HepG2 (cell line): ENCODE results near the gene NEURL4. TPM values are rescaled to one million over a fixed set of nuclear protein-coding genes. Genes with fewer than 3 reads are reported as not detected.

Source experiments
- CAMTA2 ChIP-seq: sonication (generic); formaldehyde crosslinking; IDR thresholded peaks from 2 replicates; pipeline ENCODE4 v1.4.0; 2020; ENCODE audit warnings: mild to moderate bottlenecking, missing genetic modification reagents, borderline replicate concordance
- FOXK1 ChIP-seq: sonication (generic); formaldehyde crosslinking; IDR thresholded peaks from 2 replicates; pipeline ENCODE4 v1.4.0; 2020; ENCODE audit warnings: low read depth, missing genetic modification reagents, borderline replicate concordance
- HNRNPL ChIP-seq: fragments of 200-400 bp; formaldehyde crosslinking; IDR thresholded peaks from 2 replicates; pipeline ENCODE4 v1.6.1; 2017; ENCODE audit warnings: mild to moderate bottlenecking, low read depth, low read length
- MAFF ChIP-seq: IDR thresholded peaks from 2 replicates; pipeline ENCODE4 v1.6.1; 2011; ENCODE audit warnings: low read depth, low read length, improper control_type of control experiment
- NKX3-1 ChIP-seq: sonication (generic); formaldehyde crosslinking; IDR thresholded peaks from 2 replicates; pipeline ENCODE4 v1.5.0; 2020; ENCODE audit warnings: missing genetic modification reagents
- PAF1 ChIP-seq: IDR thresholded peaks from 2 replicates; pipeline ENCODE4 v1.6.1; 2016; ENCODE audit warnings: missing genetic modification reagents, missing compliant biosample characterization
- POLR2A ChIP-seq, 2 experiments: IDR thresholded peaks; 2 replicates each; pipeline ENCODE4 v1.6.1; 2011; ENCODE audit warnings: low read depth in 2 of 2, low read length in 2 of 2, mild to moderate bottlenecking in 1 of 2, moderate library complexity in 1 of 2; ENCODE audit not compliant: insufficient read depth in 1 of 2
- POLR2G ChIP-seq: fragments of 200-400 bp; formaldehyde crosslinking; IDR thresholded peaks from 2 replicates; pipeline ENCODE4 v1.6.1; 2018; ENCODE audit warnings: mild to moderate bottlenecking, low read depth, low read length, moderate library complexity
- PRPF4 ChIP-seq: fragments of 200-400 bp; formaldehyde crosslinking; IDR thresholded peaks from 2 replicates; pipeline ENCODE4 v1.6.1; 2016; ENCODE audit warnings: low read length, low read depth; ENCODE audit not compliant: poor library complexity, severe bottlenecking
- RAD21 ChIP-seq: fragments of 450-650 bp; formaldehyde crosslinking; IDR thresholded peaks from 2 replicates; pipeline ENCODE4 v1.5.0; 2020; ENCODE audit warnings: mild to moderate bottlenecking
- ZC3H4 ChIP-seq: sonication (generic); formaldehyde crosslinking; IDR thresholded peaks from 2 replicates; pipeline ENCODE4 v1.4.0; 2020; ENCODE audit warnings: missing genetic modification reagents, borderline replicate concordance
- ZNF10 ChIP-seq: sonication (generic); formaldehyde crosslinking; IDR thresholded peaks from 2 replicates; pipeline ENCODE4 v1.4.0; 2020; ENCODE audit warnings: mild to moderate bottlenecking, low read depth, missing genetic modification reagents, borderline replicate concordance
- ZNF543 ChIP-seq: sonication (generic); formaldehyde crosslinking; IDR thresholded peaks from 2 replicates; pipeline ENCODE4 v1.4.0; 2020; ENCODE audit warnings: mild to moderate bottlenecking, missing genetic modification reagents
- ZNF562 ChIP-seq: sonication (generic); formaldehyde crosslinking; IDR thresholded peaks from 2 replicates; pipeline ENCODE4 v1.8.0; 2022; ENCODE audit warnings: missing genetic modification reagents, borderline replicate concordance
- ZNF782 ChIP-seq: sonication (generic); formaldehyde crosslinking; IDR thresholded peaks from 2 replicates; pipeline ENCODE4 v1.4.0; 2020; ENCODE audit warnings: missing genetic modification reagents, mild to moderate bottlenecking, borderline replicate concordance
- polyA plus RNA-seq, 8 experiments: library from polyadenylated mRNA; depleted of rRNA in 3 of 8; stranded (reverse) in 7 of 8; unstranded in 1 of 8; fragments of >200 nt; fragmentation: Illumina TruSeq in 4 of 8; extraction: Trizol in 4 of 8; gene quantifications; 2 replicates each; pipeline versions ENCODE4 v1.2.1 to v1.2.3, GENCODE V29; 2011 to 2016; ENCODE audit warnings: low read depth in 4 of 8, missing spikeins in 1 of 8, mixed read lengths in 1 of 8; ENCODE audit not compliant: insufficient read depth in 1 of 8
- total RNA-seq, 5 experiments: library from RNA; depleted of rRNA; stranded (reverse); fragments of >200 nt; fragmentation: Illumina TruSeq; extraction: Trizol; gene quantifications; 2 replicates each; pipeline ENCODE4 v1.2.3, GENCODE V29; 2016; ENCODE audit warnings: low read depth in 1 of 5
- TF ChIP-seq, protein P1 (sequence below): sonication (generic); formaldehyde crosslinking; IDR thresholded peaks from 2 replicates; pipeline ENCODE4 v1.4.0; 2020; ENCODE audit warnings: missing genetic modification reagents, borderline replicate concordance
- TF ChIP-seq, protein P2 (sequence below), 2 experiments: sonication (generic) in 1 of 2; formaldehyde crosslinking in 1 of 2; IDR thresholded peaks; 2 replicates each; pipeline versions ENCODE4 v1.4.0 to v1.6.1; 2018 to 2020; ENCODE audit warnings: missing genetic modification reagents in 2 of 2, borderline replicate concordance in 1 of 2, low read depth in 1 of 2, mild to moderate bottlenecking in 1 of 2, missing biosample characterization in 1 of 2
- TF ChIP-seq, protein P3 (sequence below): sonication (generic); formaldehyde crosslinking; IDR thresholded peaks from 2 replicates; pipeline ENCODE4 v1.5.1; 2020; ENCODE audit warnings: mild to moderate bottlenecking, moderate library complexity, missing genetic modification reagents
- TF ChIP-seq, protein P4 (sequence below): sonication (generic); formaldehyde crosslinking; IDR thresholded peaks from 2 replicates; pipeline ENCODE4 v1.4.0; 2020; ENCODE audit warnings: missing genetic modification reagents

The NEURL4 gene
- total and polyA plus RNA-seq, 2 of the 13 experiments (the other 11 are each of a cell fraction or from before 2014, with no cell fraction given) = 14.8 to 15.7 TPM

DNA sequence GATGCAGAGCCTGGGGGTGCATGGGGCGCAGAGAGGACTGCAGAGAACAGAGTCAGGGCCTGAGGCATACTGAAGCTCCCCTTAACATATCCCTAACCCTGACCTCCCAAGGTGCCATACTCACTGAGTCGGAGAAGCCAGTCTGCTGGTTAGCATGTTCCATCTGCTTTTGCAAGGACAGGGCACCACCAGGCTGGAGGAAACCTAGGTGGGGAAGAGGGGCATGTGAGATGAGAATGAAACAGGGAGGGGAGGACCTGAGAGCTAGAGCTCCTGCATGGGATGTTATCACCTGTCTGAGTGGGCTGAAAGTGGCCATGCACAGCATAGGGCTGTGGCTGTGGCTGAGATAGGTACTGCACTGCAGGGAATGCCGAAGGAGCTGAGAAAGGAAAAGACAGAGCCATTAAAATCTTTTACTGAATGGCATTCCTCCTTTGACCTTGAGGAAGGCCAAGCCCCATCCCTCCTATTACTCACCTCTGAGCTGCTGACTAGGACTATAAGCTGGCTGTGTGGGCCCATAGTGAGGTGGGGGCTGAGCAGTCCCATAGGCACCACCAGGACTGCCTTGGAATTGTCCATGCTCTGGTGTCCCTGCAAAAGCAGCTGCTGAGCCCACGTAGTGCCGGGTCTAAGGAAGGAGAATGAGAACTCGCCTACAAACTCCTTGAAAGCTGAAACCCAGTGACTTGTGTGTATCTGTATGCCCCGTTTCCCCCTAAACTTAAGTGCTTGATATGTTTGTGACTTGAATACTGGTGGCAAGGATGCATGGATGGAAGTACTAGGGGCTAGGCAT lies 15.8 kb downstream of the NEURL4 start (continued):
- TF ChIP-seq, protein P1, sequence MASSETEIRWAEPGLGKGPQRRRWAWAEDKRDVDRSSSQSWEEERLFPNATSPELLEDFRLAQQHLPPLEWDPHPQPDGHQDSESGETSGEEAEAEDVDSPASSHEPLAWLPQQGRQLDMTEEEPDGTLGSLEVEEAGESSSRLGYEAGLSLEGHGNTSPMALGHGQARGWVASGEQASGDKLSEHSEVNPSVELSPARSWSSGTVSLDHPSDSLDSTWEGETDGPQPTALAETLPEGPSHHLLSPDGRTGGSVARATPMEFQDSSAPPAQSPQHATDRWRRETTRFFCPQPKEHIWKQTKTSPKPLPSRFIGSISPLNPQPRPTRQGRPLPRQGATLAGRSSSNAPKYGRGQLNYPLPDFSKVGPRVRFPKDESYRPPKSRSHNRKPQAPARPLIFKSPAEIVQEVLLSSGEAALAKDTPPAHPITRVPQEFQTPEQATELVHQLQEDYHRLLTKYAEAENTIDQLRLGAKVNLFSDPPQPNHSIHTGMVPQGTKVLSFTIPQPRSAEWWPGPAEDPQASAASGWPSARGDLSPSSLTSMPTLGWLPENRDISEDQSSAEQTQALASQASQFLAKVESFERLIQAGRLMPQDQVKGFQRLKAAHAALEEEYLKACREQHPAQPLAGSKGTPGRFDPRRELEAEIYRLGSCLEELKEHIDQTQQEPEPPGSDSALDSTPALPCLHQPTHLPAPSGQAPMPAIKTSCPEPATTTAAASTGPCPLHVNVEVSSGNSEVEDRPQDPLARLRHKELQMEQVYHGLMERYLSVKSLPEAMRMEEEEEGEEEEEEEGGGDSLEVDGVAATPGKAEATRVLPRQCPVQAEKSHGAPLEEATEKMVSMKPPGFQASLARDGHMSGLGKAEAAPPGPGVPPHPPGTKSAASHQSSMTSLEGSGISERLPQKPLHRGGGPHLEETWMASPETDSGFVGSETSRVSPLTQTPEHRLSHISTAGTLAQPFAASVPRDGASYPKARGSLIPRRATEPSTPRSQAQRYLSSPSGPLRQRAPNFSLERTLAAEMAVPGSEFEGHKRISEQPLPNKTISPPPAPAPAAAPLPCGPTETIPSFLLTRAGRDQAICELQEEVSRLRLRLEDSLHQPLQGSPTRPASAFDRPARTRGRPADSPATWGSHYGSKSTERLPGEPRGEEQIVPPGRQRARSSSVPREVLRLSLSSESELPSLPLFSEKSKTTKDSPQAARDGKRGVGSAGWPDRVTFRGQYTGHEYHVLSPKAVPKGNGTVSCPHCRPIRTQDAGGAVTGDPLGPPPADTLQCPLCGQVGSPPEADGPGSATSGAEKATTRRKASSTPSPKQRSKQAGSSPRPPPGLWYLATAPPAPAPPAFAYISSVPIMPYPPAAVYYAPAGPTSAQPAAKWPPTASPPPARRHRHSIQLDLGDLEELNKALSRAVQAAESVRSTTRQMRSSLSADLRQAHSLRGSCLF = no peak
- TF ChIP-seq NKX3-1 = no peak
- TF ChIP-seq ZNF10 (CRISPR knock-in tag) = no peak
- TF ChIP-seq RAD21 (CRISPR knock-in tag) = peak; percentile 29; the same call in 1 of the 2 replicates
- TF ChIP-seq FOXK1 (CRISPR knock-in tag) = no peak
- no peak for TF ChIP-seq PRPF4
- TF ChIP-seq POLR2G = peak; percentile 38
- TF ChIP-seq, protein P2, sequence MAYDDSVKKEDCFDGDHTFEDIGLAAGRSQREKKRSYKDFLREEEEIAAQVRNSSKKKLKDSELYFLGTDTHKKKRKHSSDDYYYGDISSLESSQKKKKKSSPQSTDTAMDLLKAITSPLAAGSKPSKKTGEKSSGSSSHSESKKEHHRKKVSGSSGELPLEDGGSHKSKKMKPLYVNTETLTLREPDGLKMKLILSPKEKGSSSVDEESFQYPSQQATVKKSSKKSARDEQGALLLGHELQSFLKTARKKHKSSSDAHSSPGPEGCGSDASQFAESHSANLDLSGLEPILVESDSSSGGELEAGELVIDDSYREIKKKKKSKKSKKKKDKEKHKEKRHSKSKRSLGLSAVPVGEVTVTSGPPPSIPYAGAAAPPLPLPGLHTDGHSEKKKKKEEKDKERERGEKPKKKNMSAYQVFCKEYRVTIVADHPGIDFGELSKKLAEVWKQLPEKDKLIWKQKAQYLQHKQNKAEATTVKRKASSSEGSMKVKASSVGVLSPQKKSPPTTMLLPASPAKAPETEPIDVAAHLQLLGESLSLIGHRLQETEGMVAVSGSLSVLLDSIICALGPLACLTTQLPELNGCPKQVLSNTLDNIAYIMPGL (CRISPR knock-in tag; IDR thresholded peaks at IDR 0.05; ENCODE audit: borderline replicate concordance in 1 of 2, low read depth in 1 of 2) = no peak
- TF ChIP-seq MAFF = no peak
- no peak for TF ChIP-seq CAMTA2 (CRISPR knock-in tag)
- TF ChIP-seq, protein P3, sequence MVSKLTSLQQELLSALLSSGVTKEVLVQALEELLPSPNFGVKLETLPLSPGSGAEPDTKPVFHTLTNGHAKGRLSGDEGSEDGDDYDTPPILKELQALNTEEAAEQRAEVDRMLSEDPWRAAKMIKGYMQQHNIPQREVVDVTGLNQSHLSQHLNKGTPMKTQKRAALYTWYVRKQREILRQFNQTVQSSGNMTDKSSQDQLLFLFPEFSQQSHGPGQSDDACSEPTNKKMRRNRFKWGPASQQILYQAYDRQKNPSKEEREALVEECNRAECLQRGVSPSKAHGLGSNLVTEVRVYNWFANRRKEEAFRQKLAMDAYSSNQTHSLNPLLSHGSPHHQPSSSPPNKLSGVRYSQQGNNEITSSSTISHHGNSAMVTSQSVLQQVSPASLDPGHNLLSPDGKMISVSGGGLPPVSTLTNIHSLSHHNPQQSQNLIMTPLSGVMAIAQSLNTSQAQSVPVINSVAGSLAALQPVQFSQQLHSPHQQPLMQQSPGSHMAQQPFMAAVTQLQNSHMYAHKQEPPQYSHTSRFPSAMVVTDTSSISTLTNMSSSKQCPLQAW = no peak
- TF ChIP-seq, protein P4, sequence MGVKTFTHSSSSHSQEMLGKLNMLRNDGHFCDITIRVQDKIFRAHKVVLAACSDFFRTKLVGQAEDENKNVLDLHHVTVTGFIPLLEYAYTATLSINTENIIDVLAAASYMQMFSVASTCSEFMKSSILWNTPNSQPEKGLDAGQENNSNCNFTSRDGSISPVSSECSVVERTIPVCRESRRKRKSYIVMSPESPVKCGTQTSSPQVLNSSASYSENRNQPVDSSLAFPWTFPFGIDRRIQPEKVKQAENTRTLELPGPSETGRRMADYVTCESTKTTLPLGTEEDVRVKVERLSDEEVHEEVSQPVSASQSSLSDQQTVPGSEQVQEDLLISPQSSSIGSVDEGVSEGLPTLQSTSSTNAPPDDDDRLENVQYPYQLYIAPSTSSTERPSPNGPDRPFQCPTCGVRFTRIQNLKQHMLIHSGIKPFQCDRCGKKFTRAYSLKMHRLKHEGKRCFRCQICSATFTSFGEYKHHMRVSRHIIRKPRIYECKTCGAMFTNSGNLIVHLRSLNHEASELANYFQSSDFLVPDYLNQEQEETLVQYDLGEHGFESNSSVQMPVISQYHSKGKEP (CRISPR knock-in tag) = no peak
- no peak for TF ChIP-seq ZNF562 (CRISPR knock-in tag)
- no peak for TF ChIP-seq HNRNPL
- 0 out of 2 replicates have a peak, but pooled peaks have one; percentile 62 for TF ChIP-seq PAF1 (CRISPR knock-in tag)
- no peak for TF ChIP-seq ZNF782
- peak; percentile 65; the same call in 1 of the 2 replicates for TF ChIP-seq ZC3H4
- TF ChIP-seq ZNF543 (CRISPR knock-in tag) = no peak
- TF ChIP-seq POLR2A (IDR thresholded peaks at IDR 0.05; ENCODE audit: insufficient read depth in 1 of 2, low read depth in 2 of 2, low read length in 2 of 2) = peak; percentile 51 to 70; a peak in 3 of 4 replicates
